Stimulated activated CD8-positive, alpha-beta memory T cell treated with anti-CD3 and anti-CD28 coated beads, Interleukin-4, amount 100 ng/mL, for 48 hours (primary cell): ENCODE data around the gene MEF2A.

ENCODE experiments used
- DNase-seq: peaks from one replicate; pipeline ENCODE4 v3.0.0-alpha.2; 2020

Gene MEF2A

GRCh38 chr15:99564221-99565048 lies 1.3 kb upstream of the MEF2A start:
- no peak for DNase-seq

- no peak for DNase-seq
Observed at GRCh38 chr15:99565049-99565298, 810 bp upstream of the MEF2A start.

- DNase-seq: peak; percentile 46
Observed at GRCh38 chr15:99566157-99566897, 543 bp downstream of the MEF2A start.

GRCh38 chr15:99568625-99569352 lies 3.0 kb downstream of the MEF2A start:
- DNase-seq: no peak

GRCh38 chr15:99571299-99571698 lies 5.5 kb downstream of the MEF2A start:
- no peak for DNase-seq

GRCh38 chr15:99574048-99574447 lies 8.3 kb downstream of the MEF2A start:
- no peak for DNase-seq

GRCh38 chr15:99574502-99574901 lies 8.7 kb downstream of the MEF2A start:
- DNase-seq: no peak

- no peak for DNase-seq
Observed at GRCh38 chr15:99578809-99579208, 13.0 kb downstream of the MEF2A start.

- DNase-seq: no peak
Observed at GRCh38 chr15:99580076-99580475, 14.3 kb downstream of the MEF2A start.

- DNase-seq: no peak
Observed at GRCh38 chr15:99582508-99582960, 16.8 kb downstream of the MEF2A start.

- no peak for DNase-seq
Observed at GRCh38 chr15:99584081-99584600, 18.4 kb downstream of the MEF2A start.

- DNase-seq: no peak
Observed at GRCh38 chr15:99586121-99586520, 20.3 kb downstream of the MEF2A start.

GRCh38 chr15:99589801-99590200 lies 24.0 kb downstream of the MEF2A start:
- no peak for DNase-seq

GRCh38 chr15:99590913-99591646 lies 25.3 kb downstream of the MEF2A start:
- no peak for DNase-seq

- DNase-seq: no peak
Observed at GRCh38 chr15:99592145-99592791, 26.5 kb downstream of the MEF2A start.

GRCh38 chr15:99593070-99593469 lies 27.3 kb downstream of the MEF2A start:
- DNase-seq: no peak

GRCh38 chr15:99594916-99595315 lies 29.1 kb downstream of the MEF2A start:
- no peak for DNase-seq

GRCh38 chr15:99598296-99598695 lies 32.5 kb downstream of the MEF2A start:
- DNase-seq: no peak

- no peak for DNase-seq
Observed at GRCh38 chr15:99603828-99604227, 38.0 kb downstream of the MEF2A start.

- no peak for DNase-seq
Observed at GRCh38 chr15:99604865-99605264, 39.1 kb downstream of the MEF2A start.

- no peak for DNase-seq
Observed at GRCh38 chr15:99605490-99605931, 39.7 kb downstream of the MEF2A start.

- DNase-seq: no peak
Observed at GRCh38 chr15:99605990-99606389, 40.2 kb downstream of the MEF2A start.
